IMR-90 (cell line): ENCODE data around the gene RALA. TPM values are rescaled to one million over a fixed set of nuclear protein-coding genes. Genes with fewer than 3 reads are reported as not detected.

Experiments
- ATAC-seq: fragments of 200-7000 bp; cut with Tn5 transposase; 2 replicates; pipeline ENCODE4 v1.9.1; 2020; ENCODE audit warnings: low read depth, mild to moderate bottlenecking, moderate library complexity
- BruUV-seq: library from RNA; stranded (reverse); fragments of 400-500 nt; replicated peaks from 2 replicates; lab custom pipeline; 2021; lab: Mats Ljungman, UMichigan
- CTCF ChIA-PET: fragments of 300-600 bp; formaldehyde crosslinking; extraction: SDS; loops from one replicate; lab custom pipeline; 2021; ENCODE audit warnings: antibody characterized with exemption; lab: Yijun Ruan, JAX
- POLR2A ChIA-PET: fragments of 300-600 bp; sonication (Branson Sonifier 250); formaldehyde crosslinking; loops from one replicate; lab custom pipeline; 2022; ENCODE audit warnings: antibody characterized with exemption; ENCODE audit not compliant: unreplicated experiment; lab: Charles Lee
- DNase-seq: peaks from one replicate; pipeline ENCODE4 v3.0.0; 2013
- H2AFZ ChIP-seq: replicated peaks from 2 replicates; pipeline ENCODE3; 2013; ENCODE audit warnings: low read length, mild to moderate bottlenecking; ENCODE audit not compliant: poor library complexity
- H2AK5ac ChIP-seq: 2 replicates; pipeline ENCODE4 v1.6.1; 2013; ENCODE audit warnings: low read depth, low read length, inconsistent platforms
- H2AK9ac ChIP-seq: replicated peaks from 2 replicates; pipeline ENCODE3; 2013; ENCODE audit warnings: mild to moderate bottlenecking, low read depth, low read length, moderate library complexity; ENCODE audit not compliant: poor library complexity
- H2BK120ac ChIP-seq: 2 replicates; pipeline ENCODE4 v1.6.1; 2013; ENCODE audit warnings: low read depth, low read length, inconsistent platforms
- H2BK15ac ChIP-seq: 3 replicates; pipeline ENCODE4 v1.6.1; 2013; ENCODE audit warnings: low read depth, low read length, inconsistent platforms
- H2BK20ac ChIP-seq: 2 replicates; pipeline ENCODE4 v1.6.1; 2013; ENCODE audit warnings: low read depth, mild to moderate bottlenecking, inconsistent platforms, low read length, moderate library complexity
- H2BK5ac ChIP-seq: 2 replicates; pipeline ENCODE4 v1.6.1; 2013; ENCODE audit warnings: mild to moderate bottlenecking, low read depth, low read length, inconsistent platforms; ENCODE audit not compliant: poor library complexity, severe bottlenecking
- H3K14ac ChIP-seq: replicated peaks from 2 replicates; pipeline ENCODE4 v1.6.1; 2013; ENCODE audit warnings: low read depth, low read length, inconsistent platforms
- H3K18ac ChIP-seq: 2 replicates; pipeline ENCODE4 v1.6.1; 2013; ENCODE audit warnings: low read depth, low read length, control low read depth
- H3K23ac ChIP-seq: 2 replicates; pipeline ENCODE4 v1.6.1; 2013; ENCODE audit warnings: low read depth, low read length, inconsistent platforms
- H3K27ac ChIP-seq: 2 replicates; pipeline ENCODE4 v1.5.1; 2013; ENCODE audit warnings: mild to moderate bottlenecking, control low read depth, low read length; ENCODE audit not compliant: insufficient read depth
- H3K27me3 ChIP-seq: 2 replicates; pipeline ENCODE4 v1.6.1; 2013; ENCODE audit warnings: low read length; ENCODE audit not compliant: control insufficient read depth, insufficient read depth
- H3K36me3 ChIP-seq: 2 replicates; pipeline ENCODE4 v1.6.1; 2013; ENCODE audit warnings: low read length, mixed read lengths; ENCODE audit not compliant: control insufficient read depth, insufficient read depth
- H3K4ac ChIP-seq: 2 replicates; pipeline ENCODE4 v1.6.1; 2013; ENCODE audit warnings: low read depth, low read length, inconsistent platforms
- H3K4me1 ChIP-seq: 2 replicates; pipeline ENCODE4 v1.6.1; 2013; ENCODE audit warnings: low read length, mixed read lengths; ENCODE audit not compliant: control insufficient read depth, insufficient read depth
- H3K4me2 ChIP-seq: 2 replicates; pipeline ENCODE4 v1.6.1; 2013; ENCODE audit warnings: low read depth, mild to moderate bottlenecking, control low read depth, low read length, moderate library complexity
- H3K4me3 ChIP-seq: 2 replicates; pipeline ENCODE4 v1.5.1; 2013; ENCODE audit warnings: low read depth, mild to moderate bottlenecking, control low read depth, low read length, moderate library complexity; ENCODE audit not compliant: insufficient read depth
- H3K56ac ChIP-seq: 2 replicates; pipeline ENCODE4 v1.6.1; 2013; ENCODE audit warnings: low read length, inconsistent platforms; ENCODE audit not compliant: insufficient read depth; ENCODE audit errors: extremely low read depth
- H3K79me1 ChIP-seq, 2 experiments: 2 replicates each; pipeline ENCODE4 v1.6.1; 2013; ENCODE audit warnings: low read length in 2 of 2, inconsistent platforms in 1 of 2, low read depth in 1 of 2
- H3K9ac ChIP-seq: 2 replicates; pipeline ENCODE4 v1.6.1; 2013; ENCODE audit warnings: low read depth, low read length, control low read depth
- H3K9me1 ChIP-seq: 2 replicates; pipeline ENCODE4 v1.6.1; 2013; ENCODE audit warnings: low read length, inconsistent platforms; ENCODE audit not compliant: insufficient read depth
- H3K9me3 ChIP-seq: 2 replicates; pipeline ENCODE4 v1.6.1; 2013; ENCODE audit warnings: low read length; ENCODE audit not compliant: control insufficient read depth, insufficient read depth
- H4K20me1 ChIP-seq: 2 replicates; pipeline ENCODE4 v1.6.1; 2013; ENCODE audit warnings: low read length, inconsistent platforms; ENCODE audit not compliant: insufficient read depth
- H4K5ac ChIP-seq: 2 replicates; pipeline ENCODE4 v1.6.1; 2013; ENCODE audit warnings: mild to moderate bottlenecking, low read depth, low read length, control low read depth
- H4K8ac ChIP-seq, 2 experiments: 2 replicates each; pipeline ENCODE4 v1.6.1; 2013; ENCODE audit warnings: low read depth in 2 of 2, low read length in 2 of 2, control low read depth in 1 of 2, inconsistent platforms in 1 of 2
- H4K91ac ChIP-seq: 2 replicates; pipeline ENCODE4 v1.6.1; 2013; ENCODE audit warnings: low read depth, low read length, inconsistent platforms; ENCODE audit not compliant: insufficient read depth
- BHLHE40 ChIP-seq: fragments of 150-350 bp; IDR thresholded peaks from 2 replicates; pipeline ENCODE4 v1.6.1; 2016; ENCODE audit warnings: mild to moderate bottlenecking, low read depth, low read length
- CEBPB ChIP-seq: IDR thresholded peaks from 2 replicates; pipeline ENCODE4 v1.6.1; 2012; ENCODE audit warnings: low read depth, low read length, improper control_type of control experiment
- CTCF ChIP-seq: conservative IDR thresholded peaks from 2 replicates; pipeline ENCODE4 v1.5.1; 2012; ENCODE audit warnings: mild to moderate bottlenecking, low read depth, low read length, improper control_type of control experiment
- FOS ChIP-seq: fragments of 150-350 bp; IDR thresholded peaks from 2 replicates; pipeline ENCODE4 v1.6.1; 2016; ENCODE audit warnings: low read depth, low read length
- MAFK ChIP-seq: IDR thresholded peaks from 2 replicates; pipeline ENCODE4 v1.6.1; 2012; ENCODE audit warnings: low read depth, low read length, improper control_type of control experiment
- MXI1 ChIP-seq: IDR thresholded peaks from 2 replicates; pipeline ENCODE4 v1.6.1; 2012; ENCODE audit warnings: low read depth, mild to moderate bottlenecking, low read length, moderate library complexity, borderline replicate concordance
- NFE2L2 ChIP-seq: fragments of 150-350 bp; IDR thresholded peaks from 2 replicates; pipeline ENCODE4 v1.6.1; 2016; ENCODE audit warnings: low read depth, mild to moderate bottlenecking, low read length
- SMC3 ChIP-seq: fragments of 150-350 bp; IDR thresholded peaks from 2 replicates; pipeline ENCODE4 v1.6.1; 2016; ENCODE audit warnings: low read depth, mild to moderate bottlenecking, antibody characterized with exemption, low read length, moderate library complexity
- WGBS, 2 experiments: methylation state at CpG; one replicate each; pipeline versions ENCODE4 v1.1.5 to v1.1.7; 2013; ENCODE audit warnings: missing lambda C conversion rate in 2 of 2; ENCODE audit not compliant: insufficient read length in 1 of 2; ENCODE audit errors: extremely low coverage in 2 of 2; 5-methylcytosine and 5-hydroxymethylcytosine counted together
- dilution Hi-C: fragments of 300-500 bp; cut with HindIII; formaldehyde crosslinking; loops from one replicate; pipeline ENCODE4 v1.14.3; 2018; ENCODE audit warnings: low sequenced_read_pairs; ENCODE audit not compliant: unreplicated experiment
- in situ Hi-C: fragments of 300-500 bp; cut with MboI; formaldehyde crosslinking; loops from 3 replicates; pipeline ENCODE4 v1.14.3; 2019; ENCODE audit warnings: low sequenced_read_pairs, inconsistent platforms, mixed read lengths
- intact Hi-C: fragments of 100-400 bp; cut with micrococcal nuclease; formaldehyde crosslinking; loops from 2 replicates; pipeline ENCODE4 v1.10.0; 2022
- polyA plus RNA-seq, 3 experiments: library from polyadenylated mRNA; depleted of rRNA; stranded (reverse); fragments of >200 nt; gene quantifications; 2 replicates each; pipeline ENCODE4 v1.2.3, GENCODE V29; 2012; ENCODE audit warnings: low replicate concordance in 1 of 3
- total RNA-seq: library from RNA; depleted of rRNA; stranded (reverse); fragments of >200 nt; gene quantifications from 2 replicates; pipeline ENCODE4 v1.2.3, GENCODE V29; 2012

Gene RALA
- total and polyA plus RNA-seq, 2 of the 4 experiments (the other 2 are of a cell fraction) = 7.7 to 20.5 TPM

GRCh38 chr7:39589323-39590111, 33.9 kb upstream of the RALA start:
- CTCF ChIA-PET = interaction anchor here (1.2 to 2.1 kb wide), 3 partner anchors 9 to 307 kb away, joined by 3 to 7 read pairs (median 7); no protein-coding TSS in a partner anchor
- Histone ChIP-seq H2BK5ac (peak overlapping the region; percentile 57), H3K9ac (no peak overlapping the region), H4K5ac (no peak overlapping the region), H3K4me1 (peaks cover 9% of the 10 kb centered on the region), H2AFZ (no peak overlapping the region), H3K36me3 (no peaks in the 10 kb centered on the region), H3K4ac (peak overlapping the region; percentile 56; the same call in 1 of the 2 replicates), H2AK5ac (no peak overlapping the region), H4K8ac (no peak overlapping the region), H3K4me2 (peak overlapping the region; percentile 24; the same call in 1 of the 2 replicates), H2BK20ac (no peak overlapping the region), H3K27ac (no peak overlapping the region), H2BK120ac (peak overlapping the region; percentile 24; the same call in 1 of the 2 replicates), H3K9me1 (peaks cover 5% of the 10 kb centered on the region), H2BK15ac (no peak overlapping the region), H3K27me3 (no peaks in the 10 kb centered on the region), H3K23ac (no peak overlapping the region), H3K56ac (no peak overlapping the region), H4K20me1 (no peaks in the 10 kb centered on the region), H3K18ac (peak overlapping the region; percentile 16; the same call in 1 of the 2 replicates), H3K14ac (no peak overlapping the region), H4K91ac (no peak overlapping the region), H3K79me1 (no peaks in the 10 kb centered on the region), H3K9me3 (no peaks in the 10 kb centered on the region), H3K4me3 (no peak overlapping the region), H2AK9ac (no peak overlapping the region)
- TF ChIP-seq BHLHE40 (peak; percentile 44), MAFK (no peak), MXI1 (no peak), CTCF (no peak), CEBPB (0 out of 2 replicates have a peak, but pooled peaks have one; percentile 14), SMC3 (peak; percentile 14; the same call in 1 of the 2 replicates), FOS (peak; percentile 70; the same call in 1 of the 2 replicates), NFE2L2 (no peak)
- no TSS peak for BruUV-seq
- WGBS, 2 experiments = no CpG with 5 or more reads among the region's 7 CpGs
- ATAC-seq (peak; percentile 76), DNase-seq (peak; percentile 84)
- in situ Hi-C loops (loop anchor here (10.0 kb wide), 1 partner anchor 465 kb away; no protein-coding TSS in a partner anchor), intact Hi-C loops (loop anchor here (5.0 kb wide), 1 partner anchor 63 kb away; no protein-coding TSS in a partner anchor), dilution Hi-C loops (no loop called here)
- POLR2A ChIA-PET = no interaction called here
